GM18507 (cell line): Measurements from ENCODE around the gene ZSCAN30.
"Not testable (repeated sequence)": the region's sequence is repeated elsewhere in the genome, so short reads cannot be mapped to it uniquely, and the experiment has no call there.

Source experiments
- DNase-seq: peaks from one replicate; pipeline ENCODE4 v3.0.0; 2011; ENCODE audit warnings: low read depth; ENCODE audit not compliant: insufficient read length; ENCODE audit errors: extremely low spot score
- FAIRE-seq: peaks from 2 replicates; lab custom pipeline; 2011; peaks lifted over from hg19 to GRCh38; lab: Jason Lieb, UNC

The ZSCAN30 gene

DNA sequence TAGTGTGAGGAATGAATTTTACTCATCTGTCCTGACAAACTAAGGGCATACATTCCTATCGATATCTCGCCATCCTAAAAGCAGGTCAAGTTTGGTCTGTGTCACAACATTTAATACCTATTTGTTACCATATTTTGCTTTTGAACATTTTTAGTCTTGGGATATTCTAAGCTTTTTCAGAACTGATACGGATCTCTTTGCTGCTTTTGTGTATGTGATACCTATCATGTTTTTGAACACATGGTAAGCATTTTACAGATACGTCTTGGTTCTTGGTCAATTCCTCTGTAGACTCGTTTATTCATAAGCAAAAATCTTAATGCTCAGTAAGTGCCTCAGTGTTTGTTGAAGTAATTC is 48.6 kb downstream of the ZSCAN30 start:
- FAIRE-seq (peak; percentile 50), DNase-seq (no peak)

DNA sequence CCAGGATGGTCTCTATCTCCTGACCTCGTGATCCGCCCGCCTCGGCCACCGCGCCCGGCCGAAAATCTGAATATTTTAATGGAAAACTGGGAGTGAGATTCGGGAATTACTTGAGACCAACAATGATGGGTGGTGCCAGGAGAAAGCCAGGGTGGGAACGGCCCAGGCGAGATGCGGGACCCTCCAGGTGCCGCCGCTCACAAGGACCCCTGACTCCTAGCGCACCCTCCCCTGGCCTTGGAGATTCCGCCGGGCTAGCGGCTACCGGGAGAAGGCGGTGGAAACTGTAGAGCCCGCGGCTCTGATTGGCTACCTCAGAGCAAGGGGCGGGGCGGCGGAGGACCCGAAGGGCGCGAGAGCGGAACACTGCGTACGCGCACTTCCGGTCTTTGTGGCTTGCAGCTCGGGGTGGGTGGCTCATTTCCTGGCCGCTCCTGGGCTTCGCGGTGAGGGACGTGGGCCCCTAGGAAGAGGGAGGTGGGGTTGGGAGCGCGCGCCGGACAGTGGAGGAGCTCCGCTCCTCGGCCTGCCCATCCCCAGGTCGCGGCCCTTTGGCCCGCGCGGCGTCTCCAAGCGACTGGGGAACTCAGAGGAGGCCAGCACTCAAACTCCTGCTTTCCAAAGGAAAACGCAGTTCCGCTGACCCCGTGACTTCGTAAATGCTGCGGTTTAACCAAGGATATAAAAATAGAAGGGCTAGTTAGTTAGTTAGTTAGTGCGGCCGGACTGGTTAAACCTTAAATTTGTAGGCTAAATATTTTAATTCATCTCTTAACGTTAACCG is 49.2 kb downstream of the ZSCAN30 start, which contains the start of gene ZNF397:
ZNF397 (plus strand) TSS at position 371 of the 784 bp plus-strand sequence. CDS start 1,437 bp downstream, outside the sequence.
- peak; percentile 89 for DNase-seq
- FAIRE-seq: peak; percentile 98

DNA sequence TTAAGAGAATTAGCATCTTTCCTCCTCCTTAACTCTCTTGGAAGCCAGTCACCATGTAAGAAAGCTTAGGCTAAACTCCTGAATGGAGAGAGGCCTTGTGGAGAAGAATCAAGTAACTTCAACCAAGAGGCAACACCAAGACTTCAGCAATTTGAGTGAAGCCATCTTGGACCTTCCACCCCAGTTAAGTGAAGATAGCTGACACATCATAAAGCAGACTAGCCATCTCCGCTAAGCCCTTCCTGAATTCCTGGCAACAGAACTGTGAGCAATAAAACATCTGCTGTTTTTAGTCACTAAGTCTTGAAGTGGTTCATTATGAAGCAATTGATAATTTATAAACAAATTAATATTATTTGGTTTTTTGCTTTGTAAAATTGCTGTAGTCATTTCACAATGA is 50.7 kb downstream of the ZSCAN30 start:
- FAIRE-seq (no peak), DNase-seq (no peak)

DNA sequence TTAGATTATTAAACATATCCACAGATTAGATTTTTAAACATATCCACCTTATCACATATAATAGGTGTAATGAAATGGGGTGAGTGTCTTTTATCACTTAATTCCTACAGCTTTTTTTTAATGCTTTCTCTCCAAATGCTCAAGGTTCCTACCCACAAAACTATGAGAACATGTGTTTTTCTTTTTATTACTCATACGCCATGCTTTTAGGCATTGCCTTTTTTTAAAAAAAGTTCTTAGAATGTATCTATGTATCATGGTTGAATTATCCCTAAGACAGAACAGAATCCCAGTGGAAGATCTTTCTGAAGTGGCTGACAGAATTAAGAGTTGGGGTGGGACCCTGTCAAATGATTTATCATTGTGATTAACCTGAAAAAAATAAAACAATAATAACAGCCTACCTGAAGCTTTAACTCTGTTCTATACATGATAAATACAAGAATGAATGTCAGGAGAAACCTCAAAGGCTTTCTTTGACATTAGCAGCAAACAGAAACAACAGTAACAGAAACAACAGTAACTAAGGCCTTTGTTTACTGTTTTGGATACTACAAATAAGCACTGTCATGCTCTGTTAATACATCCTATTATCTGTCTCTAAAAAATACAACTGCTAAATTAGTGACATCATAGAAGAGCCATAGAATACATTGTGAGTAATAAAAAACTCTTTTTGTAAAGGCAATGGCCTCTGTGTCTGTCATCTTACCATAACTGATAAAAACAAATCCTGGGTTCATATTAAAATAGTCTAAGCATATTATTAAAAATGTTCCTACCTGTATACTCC is 53.3 kb downstream of the ZSCAN30 start:
- no peak for FAIRE-seq
- DNase-seq: no peak

DNA sequence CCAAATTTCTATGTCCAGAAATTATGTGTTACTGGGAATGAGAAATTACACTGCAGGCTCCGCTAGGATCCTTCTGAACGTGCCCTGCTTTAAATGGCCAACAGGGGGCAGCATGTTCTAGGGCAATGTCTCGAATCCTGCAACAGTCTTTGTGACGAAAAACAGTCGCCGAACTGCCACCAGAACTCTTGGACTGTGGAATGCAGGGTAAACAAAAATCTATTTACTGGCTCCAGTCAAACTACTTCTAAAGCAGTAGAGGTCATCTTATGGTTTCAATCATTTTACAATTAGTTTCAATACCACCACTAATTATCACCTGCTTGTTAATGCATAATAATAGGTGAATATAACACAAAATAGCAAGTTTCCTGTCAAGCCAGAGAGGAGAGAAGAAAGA is 59.0 kb downstream of the ZSCAN30 start:
- FAIRE-seq (peak; percentile 92), DNase-seq (peak; percentile 26)

DNA sequence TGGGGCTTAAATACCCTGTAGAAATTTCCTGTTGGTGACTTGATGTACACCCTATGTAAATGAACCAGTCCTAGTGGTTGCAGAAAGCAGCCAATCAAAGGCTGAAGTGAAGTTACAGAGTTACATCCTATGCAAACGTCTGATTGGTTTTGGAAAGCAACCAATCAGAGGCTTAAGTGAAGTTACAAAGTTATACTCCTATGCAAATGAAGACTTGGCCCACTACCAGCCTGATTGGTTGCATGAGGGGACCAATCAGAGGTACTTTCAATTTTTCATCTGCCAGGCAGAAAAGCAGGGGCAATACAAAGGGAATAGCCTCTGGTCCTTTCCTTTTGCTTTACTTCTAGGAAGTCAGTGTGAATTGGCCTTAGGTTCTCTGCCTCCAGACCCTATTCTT is 62.8 kb downstream of the ZSCAN30 start:
- DNase-seq (no peak), FAIRE-seq (no peak)

DNA sequence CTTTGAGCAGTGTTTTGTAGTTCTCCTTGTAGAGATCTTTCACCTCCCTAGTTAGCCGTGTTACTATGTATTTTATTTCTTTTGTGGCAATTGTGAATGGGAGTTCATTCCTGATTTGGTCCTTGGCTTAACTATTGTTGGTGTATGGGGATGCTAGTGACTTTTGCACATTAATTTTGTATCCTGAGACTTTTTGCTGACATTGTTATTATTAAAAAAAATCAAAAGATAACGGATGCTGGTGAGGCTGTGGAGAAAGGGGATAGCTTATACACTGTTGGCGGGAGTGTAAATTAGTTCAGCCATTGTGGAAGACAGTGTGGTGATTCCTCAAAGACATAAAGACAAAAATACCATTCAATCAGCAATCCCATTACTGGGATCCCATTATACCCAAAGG is 66.2 kb downstream of the ZSCAN30 start:
- DNase-seq (no peak), FAIRE-seq (no peak)

DNA sequence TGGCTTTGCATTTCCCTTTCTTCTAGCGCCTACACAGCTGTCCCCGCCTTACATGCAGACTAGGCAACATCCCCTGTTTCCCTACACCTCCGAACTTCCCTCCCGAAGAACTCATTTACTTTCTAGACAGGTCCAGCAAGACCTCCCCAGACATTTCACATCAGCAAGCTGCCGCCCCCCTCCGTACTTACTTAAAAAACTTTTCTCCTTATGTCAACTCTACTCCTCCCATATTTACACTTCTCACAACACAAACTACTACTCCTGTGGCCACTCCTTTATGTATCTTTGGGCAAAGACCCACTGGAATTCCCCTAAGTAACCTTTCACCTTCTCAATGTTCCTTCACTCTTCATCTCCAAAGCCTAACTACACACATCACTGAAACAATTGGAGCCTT is 69.6 kb downstream of the ZSCAN30 start:
- FAIRE-seq: no peak

DNA sequence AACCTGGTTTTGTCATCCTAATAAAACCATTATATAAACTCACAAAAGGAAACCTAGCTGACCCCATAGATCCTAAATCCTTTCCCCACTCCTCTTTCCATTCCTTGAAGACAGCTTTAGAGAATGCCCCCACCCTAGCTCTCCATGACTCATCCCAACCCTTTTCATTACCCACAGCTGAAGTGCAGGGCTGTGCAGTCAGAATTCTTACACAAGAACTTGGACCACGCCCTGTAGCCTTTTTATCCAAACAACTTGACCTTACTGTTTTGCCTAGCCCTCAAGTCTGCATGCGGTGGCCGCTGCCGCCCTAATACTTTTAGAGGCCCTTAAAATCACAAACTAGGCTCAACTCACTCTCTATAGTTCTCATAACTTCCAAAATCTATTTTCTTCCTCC is 70.7 kb downstream of the ZSCAN30 start:
- not testable (repeated sequence) for FAIRE-seq, DNase-seq

More for the DNA sequence above, 69.6 kb downstream of the ZSCAN30 start:
- DNase-seq: no peak

DNA sequence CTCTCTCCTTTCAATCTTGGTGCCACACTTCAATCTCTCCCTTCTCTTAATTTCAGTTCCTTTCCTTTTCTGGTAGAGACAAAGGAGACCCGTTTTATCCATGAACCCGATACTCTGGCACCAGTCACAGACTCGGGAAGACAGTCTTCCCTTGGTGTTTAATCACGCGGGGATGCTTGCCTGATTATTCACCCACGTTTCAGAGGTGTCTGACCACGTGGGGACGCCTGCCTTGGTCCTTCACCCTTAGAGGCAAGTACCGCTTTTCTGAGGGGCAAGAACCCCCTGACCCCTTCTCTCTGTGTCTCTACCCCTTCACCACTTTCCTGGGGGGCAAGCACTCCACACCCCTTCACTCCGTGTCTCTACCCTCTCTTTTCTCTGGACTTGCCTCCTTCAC is 73.4 kb downstream of the ZSCAN30 start:
- FAIRE-seq: not testable (repeated sequence)

DNA sequence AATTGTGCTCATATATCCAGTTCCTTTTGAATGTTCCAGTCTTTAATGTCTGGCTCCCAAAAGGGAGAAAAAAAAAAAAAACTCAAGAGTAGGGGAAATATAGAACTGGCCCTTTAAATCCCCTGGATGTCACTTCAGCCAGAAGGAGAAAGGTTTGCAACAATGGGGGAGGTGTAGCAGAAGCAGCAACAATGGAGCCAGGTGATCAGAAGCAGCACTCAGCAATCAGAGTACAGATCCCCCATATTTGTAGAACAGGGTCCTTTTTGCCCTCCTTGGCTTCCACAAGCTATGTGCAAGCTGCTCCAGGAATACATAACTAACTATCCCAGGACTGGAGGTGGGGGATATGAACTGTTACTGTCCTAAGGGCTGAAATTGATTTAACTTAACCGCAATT is 75.0 kb downstream of the ZSCAN30 start:
- DNase-seq: no peak
- FAIRE-seq: no peak

More for the DNA sequence above, 73.4 kb downstream of the ZSCAN30 start:
- DNase-seq: not testable (repeated sequence)

DNA sequence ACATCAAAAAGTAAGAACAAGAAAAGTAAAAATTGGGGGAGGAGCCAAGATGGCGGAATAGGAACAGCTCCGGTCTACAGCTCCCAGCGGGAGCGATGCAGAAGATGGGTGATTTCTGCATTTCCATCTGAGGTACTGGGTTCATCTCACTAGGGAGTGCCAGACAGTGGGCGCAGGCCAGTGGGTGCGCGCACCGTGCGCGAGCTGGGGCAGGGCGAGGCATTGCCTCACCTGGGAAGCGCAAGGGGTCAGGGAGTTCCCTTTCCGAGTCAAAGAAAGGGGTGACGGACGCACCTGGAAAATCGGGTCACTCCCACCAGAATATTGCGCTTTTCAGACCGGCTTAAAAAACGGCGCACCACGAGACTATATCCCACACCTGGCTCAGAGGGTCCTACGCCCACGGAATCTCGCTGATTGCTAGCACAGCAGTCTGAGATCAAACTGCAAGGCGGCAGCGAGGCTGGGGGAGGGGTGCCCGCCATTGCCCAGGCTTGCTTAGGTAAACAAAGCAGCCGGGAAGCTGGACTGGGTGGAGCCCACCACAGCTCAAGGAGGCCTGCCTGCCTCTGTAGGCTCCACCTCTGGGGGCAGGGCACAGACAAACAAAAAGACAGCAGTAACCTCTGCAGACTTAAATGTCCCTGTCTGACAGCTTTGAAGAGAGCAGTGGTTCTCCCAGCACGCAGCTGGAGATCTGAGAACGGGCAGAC is 84.1 kb downstream of the ZSCAN30 start:
- not testable (repeated sequence) for FAIRE-seq, DNase-seq

DNA sequence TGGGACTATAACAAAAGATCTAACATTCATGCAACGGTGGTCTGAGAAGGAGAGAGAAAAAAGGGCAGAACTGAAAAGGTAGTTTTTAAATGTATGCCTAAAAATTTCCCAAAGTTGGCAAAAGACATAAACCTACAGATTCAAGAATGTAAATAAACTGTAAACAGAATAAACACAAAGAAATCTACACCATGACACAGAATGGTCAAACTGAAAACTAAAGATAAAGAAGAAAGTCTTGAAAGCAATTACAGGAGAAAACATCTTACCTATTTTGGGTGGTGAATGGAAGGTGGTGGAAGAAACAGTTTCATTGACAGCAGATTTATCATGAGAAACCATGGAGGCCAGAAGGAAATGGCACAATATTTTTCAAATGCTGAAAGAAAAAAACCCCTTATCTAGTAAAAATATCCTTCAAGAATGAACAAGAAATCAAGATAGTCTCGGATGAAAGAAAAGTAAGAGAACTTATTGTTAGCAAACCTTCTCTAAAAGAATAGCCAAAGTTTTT is 84.8 kb downstream of the ZSCAN30 start:
- DNase-seq (no peak), FAIRE-seq (no peak)

DNA sequence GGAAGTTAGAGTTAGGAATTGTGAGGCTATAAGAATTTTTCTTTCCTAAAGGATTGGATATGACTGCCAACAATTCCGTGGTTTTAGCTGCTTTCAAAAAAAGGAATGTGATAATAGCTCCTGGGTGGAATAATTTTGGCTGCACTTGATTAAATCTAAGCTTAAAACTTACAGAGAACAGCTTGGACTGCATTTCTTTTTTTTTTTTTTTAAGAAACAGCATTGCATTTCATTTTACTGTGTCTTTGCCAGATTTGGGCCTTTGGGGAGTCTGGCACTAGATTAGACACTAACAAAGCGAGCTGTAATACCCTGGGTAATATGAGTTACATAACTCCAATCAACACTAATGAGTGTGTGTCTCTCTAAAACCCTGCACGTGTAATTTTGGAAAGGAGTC is 87.0 kb downstream of the ZSCAN30 start:
- DNase-seq: no peak
- no peak for FAIRE-seq

DNA sequence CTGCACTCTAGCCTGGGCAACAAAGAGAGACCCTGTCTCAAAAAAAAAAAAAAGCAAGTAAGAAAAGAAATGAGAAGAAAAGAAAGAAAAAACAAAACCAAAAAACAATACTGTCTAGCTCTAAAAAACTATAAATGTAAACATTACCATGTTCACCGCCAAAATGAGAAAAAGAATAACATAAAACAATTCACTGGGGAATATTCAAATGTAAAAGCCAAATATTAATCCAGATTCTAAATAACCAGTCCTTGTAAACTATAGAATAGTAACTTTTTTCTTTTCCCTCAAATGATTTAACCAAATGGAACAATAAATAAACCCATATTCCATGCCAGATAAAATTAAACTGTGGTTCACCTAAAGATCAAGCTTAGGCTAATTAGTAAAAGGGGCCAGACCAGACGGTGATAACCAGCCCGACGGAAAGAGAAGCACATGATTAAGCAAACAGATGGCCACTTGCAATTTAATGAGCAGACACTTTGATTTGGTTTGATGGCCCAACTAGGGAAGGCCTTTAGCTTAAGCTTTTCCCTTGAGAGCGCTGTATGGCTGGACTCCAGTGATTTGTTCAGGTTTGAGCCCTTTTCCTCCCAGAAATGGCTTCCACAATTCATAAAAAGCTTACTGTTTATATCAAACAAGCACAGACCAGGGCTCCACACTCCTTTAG is 88.6 kb downstream of the ZSCAN30 start:
- DNase-seq (no peak), FAIRE-seq (no peak)
